OCI-LY7 (cell line): ENCODE results near the gene STAT6.

ENCODE experiments used
- CTCF ChIP-seq: fragments of 200-600 bp; sonication (generic); conservative IDR thresholded peaks from 2 replicates; pipeline ENCODE4 v1.5.1; 2014; ENCODE audit warnings: mild to moderate bottlenecking, antibody characterized with exemption, low read length, moderate library complexity, mixed read lengths
- EZH2phosphoT487 ChIP-seq: fragments of 200-600 bp; sonication (generic); IDR thresholded peaks from 2 replicates; pipeline ENCODE4 v1.6.1; 2018; ENCODE audit warnings: low read depth, borderline replicate concordance, mild to moderate bottlenecking, mixed run types, antibody characterized with exemption, low read length, moderate library complexity, mixed read lengths

GRCh38 chr12:57096099-57096572 lies 15.0 kb downstream of the STAT6 start:
- TF ChIP-seq CTCF (no peak), EZH2phosphoT487 (no peak)
